Skin epidermis (tissue), 12 donors: Measurements from ENCODE around the gene LUZP1.

Experiments used
- H3K27ac ChIP-seq, 21 experiments: fragments of 200-600 bp; sonication (generic) in 11 of 21; one replicate each; pipeline ENCODE4 v1.5.0; 2020; ENCODE audit warnings: mild to moderate bottlenecking in 3 of 21, inconsistent platforms in 2 of 21, moderate library complexity in 2 of 21
- H3K4me3 ChIP-seq, 7 experiments: fragments of 200-600 bp; sonication (generic) in 2 of 7; one replicate each; pipeline ENCODE4 v1.5.0; 2020; ENCODE audit warnings: inconsistent platforms in 2 of 7, mild to moderate bottlenecking in 2 of 7, moderate library complexity in 1 of 7

Gene LUZP1

GRCh38 chr1:23051290-23051909, 117.3 kb downstream of the LUZP1 start:
- Histone ChIP-seq H3K4me3 (no peak overlapping the region), H3K27ac (no peak overlapping the region)

- Histone ChIP-seq H3K27ac (no peak overlapping the region), H3K4me3 (no peak overlapping the region)
These were observed 118.5 kb downstream of the LUZP1 start for GRCh38 chr1:23050201-23050600.

GRCh38 chr1:23044035-23044434, 124.6 kb downstream of the LUZP1 start:
- no peak overlapping the region for H3K4me3 ChIP-seq

GRCh38 chr1:23040509-23040908, 128.1 kb downstream of the LUZP1 start:
- no peak overlapping the region for H3K27ac ChIP-seq
- H3K4me3 ChIP-seq, result no peak overlapping the region

More at GRCh38 chr1:23044035-23044434, 124.6 kb downstream of the LUZP1 start:
- H3K27ac ChIP-seq, result no peak overlapping the region

GRCh38 chr1:23039308-23039826, 129.3 kb downstream of the LUZP1 start:
- no peak overlapping the region for H3K4me3 ChIP-seq

GRCh38 chr1:23037081-23037740, 131.4 kb downstream of the LUZP1 start:
- no peak overlapping the region for H3K4me3 ChIP-seq

More at GRCh38 chr1:23039308-23039826, 129.3 kb downstream of the LUZP1 start:
- no peak overlapping the region for H3K27ac ChIP-seq

GRCh38 chr1:23035823-23036452, 132.7 kb downstream of the LUZP1 start:
- no peak overlapping the region for H3K4me3 ChIP-seq

More at GRCh38 chr1:23037081-23037740, 131.4 kb downstream of the LUZP1 start:
- no peak overlapping the region for H3K27ac ChIP-seq

More at GRCh38 chr1:23035823-23036452, 132.7 kb downstream of the LUZP1 start:
- no peak overlapping the region for H3K27ac ChIP-seq
